ENCODE measurements around the gene C1orf116.

The C1orf116 gene

DNA sequence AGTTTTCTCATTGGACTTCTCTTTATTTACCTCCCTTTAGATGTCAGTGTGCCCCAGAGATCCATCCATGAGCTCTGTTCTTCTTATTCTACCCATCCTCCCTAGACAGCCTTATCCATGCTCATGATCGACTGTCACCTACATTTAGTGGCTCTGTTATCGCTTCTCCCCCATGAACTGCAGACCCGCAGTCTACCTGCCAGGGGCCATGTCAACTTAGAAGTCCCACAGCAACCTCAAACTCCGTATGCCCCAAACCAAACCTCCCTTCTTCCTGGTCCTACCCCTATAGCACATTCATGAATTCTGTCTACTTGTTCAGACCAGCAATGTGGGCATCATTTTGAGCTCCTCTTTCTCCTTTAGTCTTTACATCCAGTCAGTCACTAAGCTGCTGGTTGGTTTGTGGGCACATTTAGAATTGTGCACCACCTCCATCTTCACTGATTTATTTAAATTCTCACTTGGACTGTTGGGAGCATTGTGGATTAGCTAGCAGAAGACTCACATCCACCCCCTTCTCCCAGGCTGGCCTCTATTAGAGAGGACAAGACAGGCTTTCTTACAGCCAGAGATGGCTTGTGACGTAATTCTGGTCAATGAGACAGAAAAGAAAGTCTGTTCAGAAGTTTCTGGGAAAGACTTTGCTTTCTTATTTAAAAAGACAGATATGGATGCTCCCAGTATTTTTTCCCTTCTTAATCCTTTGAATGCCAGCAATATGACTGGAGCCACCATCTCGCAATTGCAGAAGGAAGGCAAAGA lies 19.1 kb downstream of the C1orf116 start:
- POLR2A ChIA-PET = no interaction called here

GRCh38 chr1:207010726-207011125 lies 21.8 kb downstream of the C1orf116 start:
- Histone ChIP-seq H3K36me3 (ENCODE audit: control insufficient read depth in 2 of 2, insufficient read depth in 1 of 2, low read length in 2 of 2) (no peaks in the 10 kb centered on the region), H3K9me3 (ENCODE audit: control insufficient read depth, insufficient read depth, low read depth, low read length) (no peaks in the 10 kb centered on the region), H3K4me1 (ENCODE audit: control insufficient read depth, insufficient read depth, low read length) (no peaks in the 10 kb centered on the region), H3K4me3 (ENCODE audit: low read depth, low read length) (no peak overlapping the region), H3K27ac (ENCODE audit: extremely low read depth, low read depth, low read length) (no peak overlapping the region)
- TF ChIP-seq TSHZ1 (tag by site-specific recombination; IDR thresholded peaks at IDR 0.05; ENCODE audit: borderline replicate concordance) = no peak
- TF ChIP-seq MYNN (tag by site-specific recombination; IDR thresholded peaks at IDR 0.05; ENCODE audit: borderline replicate concordance) = no peak
- TF ChIP-seq, protein P1, sequence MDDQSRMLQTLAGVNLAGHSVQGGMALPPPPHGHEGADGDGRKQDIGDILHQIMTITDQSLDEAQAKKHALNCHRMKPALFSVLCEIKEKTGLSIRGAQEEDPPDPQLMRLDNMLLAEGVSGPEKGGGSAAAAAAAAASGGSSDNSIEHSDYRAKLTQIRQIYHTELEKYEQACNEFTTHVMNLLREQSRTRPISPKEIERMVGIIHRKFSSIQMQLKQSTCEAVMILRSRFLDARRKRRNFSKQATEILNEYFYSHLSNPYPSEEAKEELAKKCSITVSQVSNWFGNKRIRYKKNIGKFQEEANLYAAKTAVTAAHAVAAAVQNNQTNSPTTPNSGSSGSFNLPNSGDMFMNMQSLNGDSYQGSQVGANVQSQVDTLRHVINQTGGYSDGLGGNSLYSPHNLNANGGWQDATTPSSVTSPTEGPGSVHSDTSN (CRISPR knock-in tag; IDR thresholded peaks at IDR 0.05) = no peak
- TF ChIP-seq ZNF23 (tag by site-specific recombination; IDR thresholded peaks at IDR 0.05; ENCODE audit: borderline replicate concordance) = no peak
- no peak for TF ChIP-seq ZNF433 (tag by site-specific recombination; IDR thresholded peaks at IDR 0.05; ENCODE audit: low read depth)
- no peak for TF ChIP-seq ZNF175 (tag by site-specific recombination; IDR thresholded peaks at IDR 0.05)
- no peak for TF ChIP-seq ZNF692 (tag by site-specific recombination; IDR thresholded peaks at IDR 0.05)
- no peak for TF ChIP-seq ZNF266 (tag by site-specific recombination; IDR thresholded peaks at IDR 0.05; ENCODE audit: low read depth)
- no peak for TF ChIP-seq IKZF3 (tag by site-specific recombination; IDR thresholded peaks at IDR 0.05)
- TF ChIP-seq ZNF398 (tag by site-specific recombination; IDR thresholded peaks at IDR 0.05) = no peak
- TF ChIP-seq ZNF561 (tag by site-specific recombination; IDR thresholded peaks at IDR 0.05; ENCODE audit: borderline replicate concordance) = no peak
- no peak for TF ChIP-seq SETDB1 (IDR thresholded peaks at IDR 0.05; ENCODE audit: insufficient read length, low read length)
- TF ChIP-seq ZNF138 (tag by site-specific recombination; IDR thresholded peaks at IDR 0.05; ENCODE audit: borderline replicate concordance) = no peak
- no peak for TF ChIP-seq ZNF16 (tag by site-specific recombination; IDR thresholded peaks at IDR 0.05; ENCODE audit: low read depth)
- TF ChIP-seq REPIN1 (tag by site-specific recombination; IDR thresholded peaks at IDR 0.05; ENCODE audit: low read depth) = no peak
- TF ChIP-seq SP2 (tag by site-specific recombination; IDR thresholded peaks at IDR 0.05) = no peak
- CTCF ChIA-PET = interaction anchor here (0.6 to 1.1 kb wide), 2 partner anchors 22 to 30 kb away, joined by 3 to 4 read pairs; partner anchors contain the start of gene C1orf116
- POLR2A ChIA-PET = no interaction called here

More for the DNA sequence above, 19.1 kb downstream of the C1orf116 start:
- no peak overlapping the region for H3K4me3 ChIP-seq (ENCODE audit: low read depth, low read length)
- no peaks in the 10 kb centered on the region for H3K9me3 ChIP-seq (ENCODE audit: control insufficient read depth, insufficient read depth, low read depth, low read length)
- TF ChIP-seq ZNF571 (tag by site-specific recombination; IDR thresholded peaks at IDR 0.05) (no peak), HOXA7 (CRISPR knock-in tag; IDR thresholded peaks at IDR 0.05; ENCODE audit: borderline replicate concordance) (no peak), ZNF629 (tag by site-specific recombination; IDR thresholded peaks at IDR 0.05) (no peak), IKZF3 (tag by site-specific recombination; IDR thresholded peaks at IDR 0.05) (no peak), ZNF791 (tag by site-specific recombination; IDR thresholded peaks at IDR 0.05) (no peak), ZNF311 (tag by site-specific recombination; IDR thresholded peaks at IDR 0.05; ENCODE audit: borderline replicate concordance) (no peak), ZNF394 (tag by site-specific recombination; IDR thresholded peaks at IDR 0.05; ENCODE audit: borderline replicate concordance) (no peak), ZNF239 (tag by site-specific recombination; IDR thresholded peaks at IDR 0.05) (no peak), ZNF19 (tag by site-specific recombination; IDR thresholded peaks at IDR 0.05; ENCODE audit: low read depth) (no peak), KLF8 (tag by site-specific recombination; IDR thresholded peaks at IDR 0.05) (no peak), ZNF585B (tag by site-specific recombination; IDR thresholded peaks at IDR 0.05) (no peak), ZNF202 (tag by site-specific recombination; IDR thresholded peaks at IDR 0.05; ENCODE audit: borderline replicate concordance) (no peak), OSR2 (tag by site-specific recombination; IDR thresholded peaks at IDR 0.05) (no peak), ZNF248 (tag by site-specific recombination; IDR thresholded peaks at IDR 0.05) (no peak)
- H3K36me3 ChIP-seq (ENCODE audit: control insufficient read depth in 2 of 2, insufficient read depth in 1 of 2, low read length in 2 of 2) = no peaks in the 10 kb centered on the region
- no peaks in the 10 kb centered on the region for H3K4me1 ChIP-seq (ENCODE audit: control insufficient read depth, insufficient read depth, low read length)
- CTCF ChIA-PET = interaction anchor here (2.6 kb wide), 1 partner anchor 8 kb away, joined by 16 read pairs; no protein-coding TSS in a partner anchor
- H3K27ac ChIP-seq (ENCODE audit: extremely low read depth, low read depth, low read length) = no peak overlapping the region

Measured in HEK293 (cell line).